A673 (cell line): Measurements from ENCODE around the gene SCAI. TPM values are rescaled to one million over a fixed set of nuclear protein-coding genes. Genes with fewer than 3 reads are reported as not detected.

ENCODE experiments used
- BruUV-seq: library from RNA; stranded (reverse); fragments of 400-500 nt; replicated peaks from 2 replicates; lab custom pipeline; 2021; lab: Mats Ljungman, UMichigan
- CTCF ChIA-PET: fragments of 300-600 bp; sonication (Branson Sonifier 250); formaldehyde crosslinking; loops from one replicate; lab custom pipeline; 2022; ENCODE audit warnings: antibody characterized with exemption; lab: Charles Lee
- POLR2A ChIA-PET: fragments of 300-600 bp; sonication (Branson Sonifier 250); formaldehyde crosslinking; loops from one replicate; lab custom pipeline; 2022; ENCODE audit warnings: antibody characterized with exemption; ENCODE audit not compliant: low non-redundant PET; lab: Charles Lee
- DNase-seq: peaks from one replicate; pipeline ENCODE4 v3.0.0-alpha.2; 2015; ENCODE audit warnings: low spot score
- H3K27ac ChIP-seq: fragments of 200-600 bp; sonication (generic); 2 replicates; pipeline ENCODE4 v1.5.1; 2016; ENCODE audit warnings: mixed run types, low read depth, mild to moderate bottlenecking, mixed read lengths, antibody characterized with exemption, low read length; ENCODE audit not compliant: poor library complexity, severe bottlenecking
- H3K27me3 ChIP-seq: fragments of 200-600 bp; sonication (generic); replicated peaks from 2 replicates; pipeline ENCODE4 v1.6.1; 2017; ENCODE audit warnings: mixed run types, low read depth, mild to moderate bottlenecking, mixed read lengths, antibody characterized with exemption, low read length; ENCODE audit not compliant: insufficient read depth, poor library complexity
- H3K36me3 ChIP-seq: fragments of 200-600 bp; sonication (generic); 2 replicates; pipeline ENCODE4 v1.6.1; 2016; ENCODE audit warnings: mixed run types, mild to moderate bottlenecking, mixed read lengths, antibody characterized with exemption, low read length; ENCODE audit not compliant: insufficient read depth, poor library complexity, severe bottlenecking
- H3K4me1 ChIP-seq: fragments of 200-600 bp; sonication (generic); 2 replicates; pipeline ENCODE4 v1.6.1; 2017; ENCODE audit warnings: mixed run types, mild to moderate bottlenecking, mixed read lengths, antibody characterized with exemption, low read length; ENCODE audit not compliant: insufficient read depth, poor library complexity, severe bottlenecking
- H3K4me3 ChIP-seq: fragments of 200-600 bp; sonication (generic); 2 replicates; pipeline ENCODE4 v1.5.1; 2016; ENCODE audit warnings: low read depth, mixed run types, mild to moderate bottlenecking, mixed read lengths, low read length; ENCODE audit not compliant: poor library complexity, severe bottlenecking
- H3K9me3 ChIP-seq: fragments of 200-600 bp; sonication (generic); 2 replicates; pipeline ENCODE4 v1.6.1; 2016; ENCODE audit warnings: mixed run types, low read depth, mild to moderate bottlenecking, mixed read lengths, antibody characterized with exemption, low read length; ENCODE audit not compliant: poor library complexity, severe bottlenecking
- CTCF ChIP-seq: fragments of 300-800, 200-600 bp; sonication (generic); conservative IDR thresholded peaks from 2 replicates; pipeline ENCODE4 v1.5.1; 2017; ENCODE audit warnings: low read depth, mild to moderate bottlenecking, antibody characterized with exemption, low read length, moderate library complexity, mixed read lengths
- EZH2 ChIP-seq: fragments of 200-600 bp; sonication (generic); IDR thresholded peaks from 2 replicates; pipeline ENCODE4 v1.6.1; 2017; ENCODE audit warnings: borderline replicate concordance, low read depth, mild to moderate bottlenecking, mixed read lengths, antibody characterized with exemption, low read length; ENCODE audit not compliant: poor library complexity, severe bottlenecking
- intact Hi-C: fragments of 100-400 bp; cut with micrococcal nuclease; formaldehyde crosslinking; loops from one replicate; pipeline ENCODE4 v1.10.0; 2022; ENCODE audit not compliant: unreplicated experiment
- total RNA-seq: library from RNA; stranded (reverse); gene quantifications from 2 replicates; pipeline ENCODE4 v1.2.3, GENCODE V29; 2021

Gene SCAI
- total RNA-seq, 1 experiment from 2014 or later = 14.1 TPM

- TSS peak; percentile 9 for BruUV-seq
- ChIA-PET POLR2A (no interaction called here), CTCF (no interaction called here)
- H3K9me3 ChIP-seq = no peaks in the 10 kb centered on the region
- no peak overlapping the region for H3K27ac ChIP-seq
- no peak for DNase-seq
- H3K36me3 ChIP-seq = no peaks in the 10 kb centered on the region
- no peaks in the 10 kb centered on the region for H3K4me1 ChIP-seq
- no peak for TF ChIP-seq CTCF
- TF ChIP-seq EZH2 = no peak
- intact Hi-C loops = no loop called here
- no peaks in the 10 kb centered on the region for H3K27me3 ChIP-seq
- H3K4me3 ChIP-seq = no peak overlapping the region
Measured at GRCh38 chr9:124950050-124950718, 193.1 kb downstream of the SCAI start.

GRCh38 chr9:124949387-124949786, 193.9 kb downstream of the SCAI start:
- BruUV-seq = no TSS peak
- POLR2A ChIA-PET = interaction anchor here (0.6 kb wide), 1 partner anchor 1073 kb away, joined by 3 read pairs; no protein-coding TSS in a partner anchor
- no peaks in the 10 kb centered on the region for H3K27me3 ChIP-seq
- CTCF ChIA-PET = no interaction called here
- no peaks in the 10 kb centered on the region for H3K36me3 ChIP-seq
- intact Hi-C loops = no loop called here
- H3K4me3 ChIP-seq = no peak overlapping the region
- no peak overlapping the region for H3K27ac ChIP-seq
- TF ChIP-seq EZH2 (no peak), CTCF (no peak)
- DNase-seq = no peak
- no peaks in the 10 kb centered on the region for H3K9me3 ChIP-seq
- no peaks in the 10 kb centered on the region for H3K4me1 ChIP-seq

- POLR2A ChIA-PET = interaction anchor here (0.6 kb wide), 1 partner anchor 375 kb away, joined by 3 read pairs; no protein-coding TSS in a partner anchor
Measured at GRCh38 chr9:124947727-124948391, 195.5 kb downstream of the SCAI start.

More at GRCh38 chr9:124947727-124948391, 195.5 kb downstream of the SCAI start:
- DNase-seq = no peak
- intact Hi-C loops = no loop called here
- Histone ChIP-seq H3K4me1 (no peaks in the 10 kb centered on the region), H3K4me3 (no peak overlapping the region), H3K36me3 (no peaks in the 10 kb centered on the region), H3K27ac (no peak overlapping the region), H3K9me3 (no peaks in the 10 kb centered on the region), H3K27me3 (no peaks in the 10 kb centered on the region)
- no peak for TF ChIP-seq CTCF
- TF ChIP-seq EZH2 = no peak
- BruUV-seq = no TSS peak
- CTCF ChIA-PET = interaction anchor here (0.7 kb wide), 1 partner anchor 1967 kb away, joined by 3 read pairs; the partner anchor contains the start of gene RALGPS1
